Measurements from ENCODE around the gene CATSPER3. TPM values are rescaled to one million over a fixed set of nuclear protein-coding genes. Genes with fewer than 3 reads are reported as not detected.

Gene CATSPER3
- total RNA-seq, 4 donors from 2014 or later = 0.56 TPM; not detected in 3

- H3K27ac ChIP-seq = no peak overlapping the region
- DNase-seq = no peak
- no peak for TF ChIP-seq CTCF (IDR thresholded peaks at IDR 0.05)
- no peak for TF ChIP-seq POLR2A (IDR thresholded peaks at IDR 0.05)
- H3K9me3 ChIP-seq = no peaks in the 10 kb centered on the region
- H3K4me3 ChIP-seq (replicated peaks in 1 of 3) = no peak overlapping the region
- intact Hi-C loops (cut with DNase I) = no loop called here
- peaks cover 48% of the 10 kb centered on the region for H3K27me3 ChIP-seq
- 0 to 10% methylated on average over 2 to 10 of the region's 11 CpGs for WGBS, 2 donors
- H3K4me1 ChIP-seq = peaks cover 11 to 15% of the 10 kb centered on the region in 2 donors
- no peaks in the 10 kb centered on the region for H3K36me3 ChIP-seq
Observed at GRCh38 chr5:135040034-135040332, 72.3 kb downstream of the CATSPER3 start.

GRCh38 chr5:135040333-135041144, 72.8 kb downstream of the CATSPER3 start:
- WGBS, 2 donors = 2 to 9% methylated on average over 9 to 20 of the region's 51 CpGs
- peaks cover 45% of the 10 kb centered on the region for H3K27me3 ChIP-seq

GRCh38 chr5:135041145-135041587, 73.5 kb downstream of the CATSPER3 start:
- Histone ChIP-seq H3K4me3 (replicated peaks in 1 of 3) (no peak overlapping the region), H3K36me3 (no peaks in the 10 kb centered on the region), H3K27me3 (peaks cover 45% of the 10 kb centered on the region), H3K27ac (no peak overlapping the region), H3K4me1 (peaks cover 11 to 15% of the 10 kb centered on the region in 2 donors), H3K9me3 (no peaks in the 10 kb centered on the region)
- intact Hi-C loops (cut with DNase I) = no loop called here
- TF ChIP-seq POLR2A (IDR thresholded peaks at IDR 0.05) = no peak
- no peak for TF ChIP-seq CTCF (IDR thresholded peaks at IDR 0.05)
- no peak for DNase-seq
- 52 to 60% methylated on average over 8 to 12 of the region's 12 CpGs for WGBS, 2 donors

More at GRCh38 chr5:135040333-135041144, 72.8 kb downstream of the CATSPER3 start:
- no peak overlapping the region for H3K4me3 ChIP-seq (replicated peaks in 1 of 3)
- DNase-seq = no peak
- intact Hi-C loops (cut with DNase I) = no loop called here
- no peak for TF ChIP-seq POLR2A (IDR thresholded peaks at IDR 0.05)
- TF ChIP-seq CTCF (IDR thresholded peaks at IDR 0.05) = no peak
- no peaks in the 10 kb centered on the region for H3K36me3 ChIP-seq
- no peaks in the 10 kb centered on the region for H3K9me3 ChIP-seq
- no peak overlapping the region for H3K27ac ChIP-seq
- H3K4me1 ChIP-seq = peaks cover 11 to 15% of the 10 kb centered on the region in 2 donors

- TF ChIP-seq POLR2A (IDR thresholded peaks at IDR 0.05) (no peak), CTCF (IDR thresholded peaks at IDR 0.05) (no peak)
- Histone ChIP-seq H3K4me1 (peaks cover 11 to 15% of the 10 kb centered on the region in 2 donors), H3K27ac (no peak overlapping the region), H3K36me3 (no peaks in the 10 kb centered on the region), H3K27me3 (peaks cover 45% of the 10 kb centered on the region), H3K4me3 (replicated peaks in 1 of 3) (no peak overlapping the region), H3K9me3 (no peaks in the 10 kb centered on the region)
- no peak for DNase-seq
- intact Hi-C loops (cut with DNase I) = no loop called here
- 77 to 83% methylated on average over 3 of the region's 3 CpGs for WGBS, 2 donors
Observed at GRCh38 chr5:135041726-135042125, 74.0 kb downstream of the CATSPER3 start.

GRCh38 chr5:135042595-135042994, 74.9 kb downstream of the CATSPER3 start:
- Histone ChIP-seq H3K4me3 (replicated peaks in 1 of 3) (no peak overlapping the region), H3K27ac (no peak overlapping the region), H3K36me3 (no peaks in the 10 kb centered on the region), H3K27me3 (peaks cover 39% of the 10 kb centered on the region), H3K9me3 (no peaks in the 10 kb centered on the region), H3K4me1 (peaks cover 11 to 15% of the 10 kb centered on the region in 2 donors)
- DNase-seq = no peak
- intact Hi-C loops (cut with DNase I) = no loop called here
- no peak for TF ChIP-seq POLR2A (IDR thresholded peaks at IDR 0.05)
- TF ChIP-seq CTCF (IDR thresholded peaks at IDR 0.05) = no peak
- 78 to 100% methylated on average over 1 of the region's 1 CpG for WGBS, 2 donors
